ENCODE results near the gene FOXN3. TPM values are rescaled to one million over a fixed set of nuclear protein-coding genes. Genes with fewer than 3 reads are reported as not detected.

Gene FOXN3
- polyA plus RNA-seq, 4 donors: 22.0 to 47.3 (median 43.3) TPM

DNA sequence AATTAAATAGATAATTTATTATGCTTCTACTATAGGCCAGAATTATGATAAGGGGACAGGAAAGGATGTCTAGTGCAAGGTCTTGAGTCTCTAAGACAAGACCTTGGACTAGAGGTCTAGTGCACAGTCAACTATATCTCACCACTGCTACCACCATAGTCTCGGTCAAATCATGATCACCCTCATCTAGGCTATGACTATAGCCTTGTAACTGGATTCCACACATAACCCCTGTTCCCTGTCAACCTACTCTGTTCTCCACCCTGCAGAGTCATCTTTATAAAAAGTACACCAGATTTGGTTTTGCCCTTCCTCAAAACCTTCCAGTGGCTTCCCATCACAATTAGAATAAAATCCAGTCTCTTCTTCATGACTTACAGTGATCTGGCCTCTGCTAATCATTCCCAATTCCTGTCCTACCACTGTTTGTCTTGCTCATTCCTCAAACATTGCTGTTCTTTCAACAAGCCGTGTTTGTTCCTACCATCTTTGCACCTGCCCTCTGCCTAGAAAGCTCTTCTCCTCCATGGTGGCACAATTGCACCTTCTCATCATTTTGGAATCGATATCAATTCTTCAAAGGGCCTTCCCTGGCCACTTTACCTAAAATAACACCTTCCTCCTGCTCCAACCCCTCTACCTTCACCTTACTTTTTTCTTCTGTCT lies 169.4 kb downstream of the FOXN3 start:
- WGBS, 3 donors: 95 to 96% (median 96%) methylated on average over 3 of the region's 3 CpGs
- Histone ChIP-seq H3K4me3 (ENCODE audit: low read depth in 1 of 3, low read length in 3 of 3) (no peak overlapping the region), H3K36me3 (ENCODE audit: control insufficient read depth in 3 of 3, insufficient read depth in 2 of 3, low read depth in 1 of 3, low read length in 3 of 3) (peaks cover 0 to 6% (median 0%) of the 10 kb centered on the region in 3 donors), H3K27ac (ENCODE audit: low read depth in 1 of 3, low read length in 2 of 3) (no peak overlapping the region), H3K4me1 (ENCODE audit: control insufficient read depth in 3 of 3, insufficient read depth in 2 of 3, low read depth in 1 of 3, low read length in 2 of 3) (no peaks in the 10 kb centered on the region), H3K9me3 (ENCODE audit: control insufficient read depth in 2 of 2, insufficient read depth in 1 of 2, low read depth in 1 of 2, low read length in 1 of 2) (no peaks in the 10 kb centered on the region), H3K27me3 (ENCODE audit: control insufficient read depth in 3 of 3, insufficient read depth in 3 of 3, low read length in 3 of 3) (no peaks in the 10 kb centered on the region)
- FAIRE-seq: no peak
- DNase-seq: no peak

DNA sequence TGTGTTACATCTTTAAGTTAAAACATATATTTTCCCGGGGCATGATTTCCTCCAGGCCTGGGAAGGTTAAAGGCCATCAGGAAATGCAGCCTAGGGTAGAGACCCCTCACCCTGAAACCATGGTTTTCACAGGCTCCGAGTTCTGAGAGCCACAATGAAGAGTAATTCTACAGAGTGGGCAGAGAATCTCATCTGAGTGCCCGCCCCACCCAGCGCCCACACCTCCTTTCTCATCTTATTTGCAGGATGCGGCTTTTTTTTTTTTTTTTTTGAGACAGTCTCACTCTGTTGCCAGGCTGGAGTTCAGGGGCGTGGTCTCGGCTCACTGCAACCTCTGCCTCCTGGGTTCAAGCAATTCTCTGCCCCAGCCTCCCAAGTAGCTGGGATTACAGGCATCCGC lies 170.7 kb downstream of the FOXN3 start:
- peaks cover 0 to 10% (median 0%) of the 10 kb centered on the region in 3 donors for H3K36me3 ChIP-seq (ENCODE audit: control insufficient read depth in 3 of 3, insufficient read depth in 2 of 3, low read depth in 1 of 3, low read length in 3 of 3)
- no peak overlapping the region for H3K27ac ChIP-seq (ENCODE audit: low read depth in 1 of 3, low read length in 2 of 3)
- FAIRE-seq: no peak
- DNase-seq: no peak
- H3K4me3 ChIP-seq (ENCODE audit: low read depth in 1 of 3, low read length in 3 of 3): no peak overlapping the region
- no peaks in the 10 kb centered on the region for H3K4me1 ChIP-seq (ENCODE audit: control insufficient read depth in 3 of 3, insufficient read depth in 2 of 3, low read depth in 1 of 3, low read length in 2 of 3)
- 86 to 94% (median 93%) methylated on average over 7 to 8 of the region's 8 CpGs for WGBS, 3 donors
- H3K9me3 ChIP-seq (ENCODE audit: control insufficient read depth in 2 of 2, insufficient read depth in 1 of 2, low read depth in 1 of 2, low read length in 1 of 2): no peaks in the 10 kb centered on the region
- no peaks in the 10 kb centered on the region for H3K27me3 ChIP-seq (ENCODE audit: control insufficient read depth in 3 of 3, insufficient read depth in 3 of 3, low read length in 3 of 3)

DNA sequence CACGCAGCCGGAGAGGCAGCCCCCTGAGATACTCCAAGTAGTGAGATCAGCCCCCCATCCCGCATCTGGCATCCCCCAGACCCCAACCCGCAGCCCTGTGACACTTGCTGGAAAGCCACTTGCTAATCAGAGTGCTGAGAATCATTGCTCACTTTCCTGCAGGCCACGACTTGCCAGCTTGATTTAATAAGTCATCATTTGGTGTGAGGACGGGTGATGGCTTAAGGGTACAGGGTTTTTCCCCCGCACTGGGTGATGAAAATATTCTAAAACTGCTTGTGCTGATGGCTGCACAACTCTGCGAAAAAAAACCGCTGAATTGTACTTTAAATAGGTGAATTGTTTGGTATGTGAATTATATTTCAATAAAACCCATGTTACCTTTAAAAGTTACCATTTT lies 171.2 kb downstream of the FOXN3 start:
- no peak overlapping the region for H3K27ac ChIP-seq (ENCODE audit: low read depth in 1 of 3, low read length in 2 of 3)
- WGBS, 3 donors: 89 to 93% (median 93%) methylated on average over 9 of the region's 9 CpGs
- FAIRE-seq (no peak), DNase-seq (no peak)
- no peaks in the 10 kb centered on the region for H3K9me3 ChIP-seq (ENCODE audit: control insufficient read depth in 2 of 2, insufficient read depth in 1 of 2, low read depth in 1 of 2, low read length in 1 of 2)
- no peak overlapping the region for H3K4me3 ChIP-seq (ENCODE audit: low read depth in 1 of 3, low read length in 3 of 3)
- H3K4me1 ChIP-seq (ENCODE audit: control insufficient read depth in 3 of 3, insufficient read depth in 2 of 3, low read depth in 1 of 3, low read length in 2 of 3): peaks cover 0 to 3% (median 0%) of the 10 kb centered on the region in 3 donors
- peaks cover 0 to 15% (median 0%) of the 10 kb centered on the region in 3 donors for H3K36me3 ChIP-seq (ENCODE audit: control insufficient read depth in 3 of 3, insufficient read depth in 2 of 3, low read depth in 1 of 3, low read length in 3 of 3)
- H3K27me3 ChIP-seq (ENCODE audit: control insufficient read depth in 3 of 3, insufficient read depth in 3 of 3, low read length in 3 of 3): no peaks in the 10 kb centered on the region

DNA sequence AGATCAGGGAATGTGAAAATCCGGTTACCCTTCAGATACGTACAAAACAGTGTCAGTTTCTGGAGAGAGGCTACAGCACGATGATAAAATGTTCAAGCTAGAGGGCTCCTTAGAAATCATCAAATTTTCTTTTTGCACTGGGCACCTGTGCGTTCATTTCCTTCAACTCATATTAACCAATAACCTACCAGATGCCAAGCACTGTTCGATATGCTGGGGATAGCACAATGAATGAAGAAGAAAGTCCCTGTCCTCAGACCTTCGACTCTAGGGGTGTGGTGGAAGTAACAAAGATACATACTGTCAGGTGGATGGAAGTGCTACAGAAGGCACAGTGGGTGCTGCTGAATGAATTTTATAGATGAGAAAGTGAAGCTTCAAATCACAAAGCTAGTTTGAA lies 172.3 kb downstream of the FOXN3 start:
- H3K9me3 ChIP-seq (ENCODE audit: control insufficient read depth in 2 of 2, insufficient read depth in 1 of 2, low read depth in 1 of 2, low read length in 1 of 2): no peaks in the 10 kb centered on the region
- 86 to 96% (median 95%) methylated on average over 6 of the region's 6 CpGs for WGBS, 3 donors
- no peak for DNase-seq
- H3K27me3 ChIP-seq (ENCODE audit: control insufficient read depth in 3 of 3, insufficient read depth in 3 of 3, low read length in 3 of 3): no peaks in the 10 kb centered on the region
- peaks cover 0 to 13% (median 0%) of the 10 kb centered on the region in 3 donors for H3K36me3 ChIP-seq (ENCODE audit: control insufficient read depth in 3 of 3, insufficient read depth in 2 of 3, low read depth in 1 of 3, low read length in 3 of 3)
- no peak overlapping the region for H3K27ac ChIP-seq (ENCODE audit: low read depth in 1 of 3, low read length in 2 of 3)
- H3K4me3 ChIP-seq (ENCODE audit: low read depth in 1 of 3, low read length in 3 of 3): no peak overlapping the region
- FAIRE-seq: no peak
- peaks cover 0 to 6% (median 0%) of the 10 kb centered on the region in 3 donors for H3K4me1 ChIP-seq (ENCODE audit: control insufficient read depth in 3 of 3, insufficient read depth in 2 of 3, low read depth in 1 of 3, low read length in 2 of 3)

DNA sequence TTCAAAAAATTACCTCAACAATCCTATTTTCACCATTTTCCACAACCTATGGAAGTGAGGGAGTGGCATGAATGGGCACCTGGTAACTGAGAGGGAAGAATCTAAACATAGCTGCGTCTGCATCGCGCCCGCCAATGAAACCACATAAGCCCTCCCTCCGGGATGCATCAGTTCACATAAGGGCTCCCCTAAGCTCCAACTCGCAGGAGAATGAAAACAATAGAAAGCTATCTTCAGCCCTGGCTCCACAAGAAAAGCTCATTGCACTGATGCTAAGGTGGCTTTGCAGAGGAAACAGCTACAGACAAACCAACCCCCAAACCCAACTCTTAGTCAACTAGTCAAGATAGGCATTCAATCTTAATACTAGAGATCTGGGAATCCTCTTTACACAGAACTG lies 173.3 kb downstream of the FOXN3 start:
- Histone ChIP-seq H3K36me3 (ENCODE audit: control insufficient read depth in 3 of 3, insufficient read depth in 2 of 3, low read depth in 1 of 3, low read length in 3 of 3) (peaks cover 0 to 13% (median 0%) of the 10 kb centered on the region in 3 donors), H3K4me3 (ENCODE audit: low read depth in 1 of 3, low read length in 3 of 3) (no peak overlapping the region), H3K27me3 (ENCODE audit: control insufficient read depth in 3 of 3, insufficient read depth in 3 of 3, low read length in 3 of 3) (no peaks in the 10 kb centered on the region), H3K27ac (ENCODE audit: low read depth in 1 of 3, low read length in 2 of 3) (no peak overlapping the region), H3K4me1 (ENCODE audit: control insufficient read depth in 3 of 3, insufficient read depth in 2 of 3, low read depth in 1 of 3, low read length in 2 of 3) (peaks cover 0 to 6% (median 0%) of the 10 kb centered on the region in 3 donors), H3K9me3 (ENCODE audit: control insufficient read depth in 2 of 2, insufficient read depth in 1 of 2, low read depth in 1 of 2, low read length in 1 of 2) (no peaks in the 10 kb centered on the region)
- 90 to 97% (median 94%) methylated on average over 6 of the region's 6 CpGs for WGBS, 3 donors
- DNase-seq: no peak
- no peak for FAIRE-seq

DNA sequence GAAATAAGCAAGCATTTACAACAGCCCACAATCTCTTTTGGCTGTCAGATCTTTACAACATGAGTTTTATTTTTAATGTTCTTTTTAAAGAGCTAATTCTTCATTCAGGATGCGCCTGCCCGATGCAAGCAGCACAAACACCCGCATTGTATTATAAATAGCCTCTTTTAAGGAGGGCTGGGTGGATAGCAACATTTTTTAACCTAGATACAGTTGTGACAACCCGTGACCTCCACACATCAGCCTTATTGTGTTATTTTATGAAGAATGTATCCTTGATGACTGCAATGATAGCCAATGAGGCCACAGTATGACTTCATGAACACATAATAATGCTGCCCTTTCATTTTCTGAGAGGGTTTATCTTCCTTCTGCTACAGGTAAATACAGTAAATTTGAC lies 173.7 kb downstream of the FOXN3 start:
- H3K9me3 ChIP-seq (ENCODE audit: control insufficient read depth in 2 of 2, insufficient read depth in 1 of 2, low read depth in 1 of 2, low read length in 1 of 2): no peaks in the 10 kb centered on the region
- peaks cover 0 to 6% (median 0%) of the 10 kb centered on the region in 3 donors for H3K4me1 ChIP-seq (ENCODE audit: control insufficient read depth in 3 of 3, insufficient read depth in 2 of 3, low read depth in 1 of 3, low read length in 2 of 3)
- no peak overlapping the region for H3K4me3 ChIP-seq (ENCODE audit: low read depth in 1 of 3, low read length in 3 of 3)
- DNase-seq (no peak), FAIRE-seq (no peak)
- H3K36me3 ChIP-seq (ENCODE audit: control insufficient read depth in 3 of 3, insufficient read depth in 2 of 3, low read depth in 1 of 3, low read length in 3 of 3): peaks cover 0 to 13% (median 0%) of the 10 kb centered on the region in 3 donors
- H3K27ac ChIP-seq (ENCODE audit: low read depth in 1 of 3, low read length in 2 of 3): no peak overlapping the region
- H3K27me3 ChIP-seq (ENCODE audit: control insufficient read depth in 3 of 3, insufficient read depth in 3 of 3, low read length in 3 of 3): no peaks in the 10 kb centered on the region
- 68 to 95% (median 92%) methylated on average over 4 of the region's 4 CpGs for WGBS, 3 donors

DNA sequence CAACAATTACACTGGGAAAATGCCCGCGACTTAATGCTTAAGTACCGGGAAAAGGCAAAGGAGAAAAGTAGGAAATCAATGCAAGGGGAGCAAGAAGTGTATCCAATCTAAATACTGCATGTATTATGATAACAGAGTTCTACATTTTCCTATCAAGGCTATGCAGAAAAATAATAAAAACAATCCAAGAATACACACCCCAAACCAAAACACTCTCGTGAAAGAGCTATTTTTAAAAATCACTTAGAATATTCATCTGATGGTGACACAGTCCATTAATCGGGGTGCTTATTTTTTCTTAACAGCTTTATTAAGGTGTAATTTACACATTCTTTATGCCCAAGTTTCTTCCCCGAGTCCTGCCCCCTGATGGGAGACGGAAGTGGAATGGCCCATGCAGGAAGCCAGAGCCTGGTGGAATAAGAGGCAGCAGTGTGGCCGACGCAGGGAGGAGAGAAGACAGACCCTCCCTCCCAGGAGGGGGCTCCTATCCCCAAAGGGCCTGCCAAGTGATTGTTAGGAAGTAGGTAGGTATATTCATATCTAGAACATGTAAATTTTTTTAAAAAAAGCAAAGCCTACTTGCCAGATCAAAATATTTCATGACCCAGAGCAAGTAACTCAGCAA lies 174.3 kb downstream of the FOXN3 start:
- DNase-seq: no peak
- WGBS, 3 donors: 66 to 96% (median 78%) methylated on average over 9 of the region's 9 CpGs

DNA sequence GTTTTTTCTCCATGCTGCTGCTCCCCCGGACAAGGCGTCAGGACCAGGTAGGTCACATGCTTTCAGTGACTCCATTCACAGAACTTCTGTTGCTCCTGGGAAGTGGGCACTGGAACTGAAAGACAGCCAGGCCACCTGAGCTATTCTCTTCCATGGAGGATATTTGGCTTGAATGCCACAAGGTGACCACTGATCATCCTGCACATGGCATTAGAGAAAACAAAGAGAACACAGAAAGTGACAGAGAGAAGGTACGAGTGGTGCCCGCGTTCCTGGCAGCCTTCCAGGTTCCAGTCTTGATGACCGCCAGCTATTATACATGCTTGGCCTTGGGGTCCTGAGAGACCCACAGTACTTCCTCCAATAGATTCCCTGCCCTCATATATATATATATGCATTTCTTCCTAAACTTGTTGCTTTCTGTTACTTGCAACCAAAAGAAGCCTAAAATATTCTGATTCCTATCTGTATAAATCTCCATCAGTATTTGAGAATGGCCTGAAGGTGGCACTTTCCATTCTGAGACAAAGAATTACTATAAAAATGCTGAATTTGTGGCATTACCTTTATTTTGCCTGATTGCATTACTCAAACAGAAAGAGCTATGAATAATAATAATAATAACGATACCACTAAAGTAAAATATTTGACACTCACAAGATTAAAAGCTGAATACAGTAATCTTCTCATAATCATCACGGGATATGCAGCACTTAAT lies 174.9 kb downstream of the FOXN3 start:
- DNase-seq (no peak), FAIRE-seq (no peak)
- 81 to 89% (median 82%) methylated on average over 8 of the region's 8 CpGs for WGBS, 3 donors
- Histone ChIP-seq H3K4me3 (ENCODE audit: low read depth in 1 of 3, low read length in 3 of 3) (no peak overlapping the region), H3K27ac (ENCODE audit: low read depth in 1 of 3, low read length in 2 of 3) (no peak overlapping the region), H3K9me3 (ENCODE audit: control insufficient read depth in 2 of 2, insufficient read depth in 1 of 2, low read depth in 1 of 2, low read length in 1 of 2) (no peaks in the 10 kb centered on the region), H3K4me1 (ENCODE audit: control insufficient read depth in 3 of 3, insufficient read depth in 2 of 3, low read depth in 1 of 3, low read length in 2 of 3) (peaks cover 0 to 6% (median 0%) of the 10 kb centered on the region in 3 donors), H3K27me3 (ENCODE audit: control insufficient read depth in 3 of 3, insufficient read depth in 3 of 3, low read length in 3 of 3) (no peaks in the 10 kb centered on the region), H3K36me3 (ENCODE audit: control insufficient read depth in 3 of 3, insufficient read depth in 2 of 3, low read depth in 1 of 3, low read length in 3 of 3) (peaks cover 0 to 13% (median 0%) of the 10 kb centered on the region in 3 donors)

More for the DNA sequence above, 174.3 kb downstream of the FOXN3 start:
- Histone ChIP-seq H3K27me3 (ENCODE audit: control insufficient read depth in 3 of 3, insufficient read depth in 3 of 3, low read length in 3 of 3) (no peaks in the 10 kb centered on the region), H3K27ac (ENCODE audit: low read depth in 1 of 3, low read length in 2 of 3) (no peak overlapping the region), H3K4me3 (ENCODE audit: low read depth in 1 of 3, low read length in 3 of 3) (no peak overlapping the region), H3K9me3 (ENCODE audit: control insufficient read depth in 2 of 2, insufficient read depth in 1 of 2, low read depth in 1 of 2, low read length in 1 of 2) (no peaks in the 10 kb centered on the region), H3K4me1 (ENCODE audit: control insufficient read depth in 3 of 3, insufficient read depth in 2 of 3, low read depth in 1 of 3, low read length in 2 of 3) (peaks cover 0 to 6% (median 0%) of the 10 kb centered on the region in 3 donors), H3K36me3 (ENCODE audit: control insufficient read depth in 3 of 3, insufficient read depth in 2 of 3, low read depth in 1 of 3, low read length in 3 of 3) (peaks cover 0 to 13% (median 0%) of the 10 kb centered on the region in 3 donors)
- FAIRE-seq: no peak

Measured in small intestine (tissue), 7 donors.